ENCODE results near the gene EBLN1.

- TF ChIP-seq CTCF (IDR thresholded peaks at IDR 0.05; ENCODE audit: low read depth, low read length, missing input control) = no peak
- TF ChIP-seq EGR1 (IDR thresholded peaks at IDR 0.05; ENCODE audit: low read depth in 2 of 2) = no peak
- no peak for TF ChIP-seq MAX (IDR thresholded peaks at IDR 0.05)
- no peak for TF ChIP-seq GABPA (IDR thresholded peaks at IDR 0.05 in 1 of 2, conservative IDR thresholded peaks at IDR 0.05 in 1 of 2)
- TF ChIP-seq ATF3 (IDR thresholded peaks at IDR 0.05) = no peak
- TF ChIP-seq YY1 (IDR thresholded peaks at IDR 0.05) = no peak
- TF ChIP-seq FOXA1 (IDR thresholded peaks at IDR 0.05) = no peak
- TF ChIP-seq ZBTB33 (IDR thresholded peaks at IDR 0.05) = no peak
- TF ChIP-seq JUND (IDR thresholded peaks at IDR 0.05) = no peak
- no peak for TF ChIP-seq REST (IDR thresholded peaks at IDR 0.05)
- no peak for TF ChIP-seq SP1 (IDR thresholded peaks at IDR 0.05)
- no peak for TF ChIP-seq RAD21 (IDR thresholded peaks at IDR 0.05)
Observed at GRCh38 chr10:22210267-22210666, 7.5 kb downstream of the EBLN1 start.
